Endothelial cell of umbilical vein (primary cell): Measurements from ENCODE around the gene DIPK1C. TPM values are rescaled to one million over a fixed set of nuclear protein-coding genes. Genes with fewer than 3 reads are reported as not detected.

Experiments used
- BruUV-seq: library from RNA; stranded (reverse); fragments of 400-500 nt; replicated peaks from 2 replicates; lab custom pipeline; 2021; lab: Mats Ljungman, UMichigan
- CTCF ChIA-PET: fragments of 300-600, 350-600 bp; sonication (Branson Sonifier 250); formaldehyde crosslinking; loops from one replicate; lab custom pipeline; 2021; ENCODE audit warnings: antibody characterized with exemption, inconsistent platforms; lab: Charles Lee
- POLR2A ChIA-PET: fragments of 300-600, 350-600 bp; sonication (Branson Sonifier 250); formaldehyde crosslinking; loops from one replicate; lab custom pipeline; 2021; ENCODE audit warnings: antibody characterized with exemption, inconsistent platforms; lab: Charles Lee
- DNase-seq: peaks from one replicate; pipeline ENCODE4 v3.0.0-alpha.2; 2011; ENCODE audit warnings: low read depth, low spot score
- FAIRE-seq: peaks from 2 replicates; lab custom pipeline; 2011; peaks lifted over from hg19 to GRCh38; lab: Jason Lieb, UNC
- H2AFZ ChIP-seq: 2 replicates; pipeline ENCODE4 v1.6.0; 2012; ENCODE audit warnings: low read depth, low read length, control low read depth, inconsistent platforms
- H3K27ac ChIP-seq: 2 replicates; pipeline ENCODE4 v1.5.1; 2011; ENCODE audit warnings: low read depth, mild to moderate bottlenecking, control low read depth, low read length, moderate library complexity; ENCODE audit not compliant: insufficient read depth
- H3K27me3 ChIP-seq, 2 experiments: 2 replicates each; pipeline versions ENCODE4 v1.6.0 to v1.6.1; 2011; ENCODE audit warnings: low read length in 2 of 2, mixed read lengths in 1 of 2; ENCODE audit not compliant: control insufficient read depth in 2 of 2, insufficient read depth in 2 of 2
- H3K36me3 ChIP-seq, 2 experiments: 2 replicates in 1 of 2; 3 replicates in 1 of 2; pipeline ENCODE4 v1.5.1; 2011; ENCODE audit warnings: low read length in 2 of 2, mild to moderate bottlenecking in 1 of 2, moderate library complexity in 1 of 2; ENCODE audit not compliant: control insufficient read depth in 2 of 2, insufficient read depth in 2 of 2; ENCODE audit errors: extremely low read depth in 1 of 2
- H3K4me1 ChIP-seq: 3 replicates; pipeline ENCODE4 v1.5.1; 2011; ENCODE audit warnings: mild to moderate bottlenecking, low read length; ENCODE audit not compliant: control insufficient read depth, insufficient read depth; ENCODE audit errors: extremely low read depth
- H3K4me2 ChIP-seq: 2 replicates; pipeline ENCODE4 v1.6.1; 2011; ENCODE audit warnings: low read length, control low read depth, mixed read lengths; ENCODE audit not compliant: insufficient read depth
- H3K4me3 ChIP-seq, 3 experiments: fragments of 200-600 bp in 1 of 3; sonication (generic), shearing (Covaris generic) in 1 of 3; replicated peaks in 1 of 3; 2 replicates each; pipeline ENCODE4 v1.5.1; 2011 to 2016; ENCODE audit warnings: control low read depth in 3 of 3, low read length in 3 of 3, mild to moderate bottlenecking in 2 of 3, inconsistent platforms in 1 of 3, low read depth in 1 of 3, moderate library complexity in 1 of 3; ENCODE audit not compliant: insufficient read depth in 1 of 3
- H3K79me2 ChIP-seq: 2 replicates; pipeline ENCODE4 v1.6.0; 2012; ENCODE audit warnings: low read length, inconsistent platforms; ENCODE audit not compliant: control insufficient read depth, insufficient read depth
- H3K9ac ChIP-seq: replicated peaks from 2 replicates; pipeline ENCODE3; 2011; ENCODE audit warnings: low read length, control low read depth; ENCODE audit not compliant: insufficient read depth; ENCODE audit errors: extremely low read depth
- H3K9me1 ChIP-seq: replicated peaks from 3 replicates; pipeline ENCODE4 v1.6.0; 2011; ENCODE audit warnings: mild to moderate bottlenecking, low read length; ENCODE audit not compliant: control insufficient read depth, insufficient read depth; ENCODE audit errors: extremely low read depth
- H3K9me3 ChIP-seq: replicated peaks from 2 replicates; pipeline ENCODE4 v1.5.1; 2012; ENCODE audit warnings: low read length, inconsistent platforms; ENCODE audit not compliant: control insufficient read depth, insufficient read depth
- H4K20me1 ChIP-seq: replicated peaks from 2 replicates; pipeline ENCODE3; 2011; ENCODE audit warnings: mild to moderate bottlenecking, low read length; ENCODE audit not compliant: control insufficient read depth, insufficient read depth; ENCODE audit errors: extremely low read depth
- EZH2 ChIP-seq: IDR thresholded peaks from 2 replicates; pipeline ENCODE4 v1.6.1; 2012; ENCODE audit warnings: borderline replicate concordance, low read depth, mild to moderate bottlenecking, moderate library complexity, low read length, inconsistent platforms; ENCODE audit not compliant: severe bottlenecking
- MYC ChIP-seq: IDR thresholded peaks from one replicate; pipeline ENCODE4 v1.6.1; 2011; ENCODE audit warnings: mild to moderate bottlenecking, low read depth, low read length
- POLR2A ChIP-seq: IDR thresholded peaks from 2 replicates; pipeline ENCODE4 v1.6.1; 2012; ENCODE audit warnings: low read depth, mild to moderate bottlenecking, control low read depth, low read length
- POLR2AphosphoS5 ChIP-seq: IDR thresholded peaks from 2 replicates; pipeline ENCODE4 v1.6.1; 2012; ENCODE audit warnings: low read depth, mild to moderate bottlenecking, control low read depth, low read length, moderate library complexity; ENCODE audit not compliant: insufficient read depth
- dilution Hi-C: fragments of 300-500 bp; cut with MboI; formaldehyde crosslinking; loops from one replicate; pipeline ENCODE4 v1.15.0; 2019; ENCODE audit warnings: low sequenced_read_pairs; ENCODE audit not compliant: extremely low pct_ligation_motif_present
- intact Hi-C: fragments of 100-400 bp; cut with micrococcal nuclease; formaldehyde crosslinking; loops from one replicate; pipeline ENCODE4 v1.10.0; 2022
- polyA plus RNA-seq, 4 experiments: library from polyadenylated mRNA; depleted of rRNA in 3 of 4; stranded (reverse) in 3 of 4; unstranded in 1 of 4; fragments of >200 nt; gene quantifications; 2 replicates each; pipeline versions ENCODE4 v1.2.1 to v1.2.3, GENCODE V29; 2011 to 2012; ENCODE audit warnings: missing spikeins in 1 of 4
- total RNA-seq: library from RNA; stranded (reverse); gene quantifications from 2 replicates; pipeline ENCODE4 v1.2.3, GENCODE V29; 2021
- TF ChIP-seq, protein P1 (sequence below), 2 donors: IDR thresholded peaks; 1 replicate in 1 of 2; 2 replicates in 1 of 2; pipeline ENCODE4 v1.5.1; 2011; ENCODE audit warnings: low read length in 2 of 2, mild to moderate bottlenecking in 2 of 2, moderate library complexity in 2 of 2, control low read depth in 1 of 2, inconsistent platforms in 1 of 2, low read depth in 1 of 2; ENCODE audit not compliant: insufficient read depth in 1 of 2; ENCODE audit errors: extremely low read depth in 1 of 2
- TF ChIP-seq, protein P2 (sequence below): IDR thresholded peaks from 2 replicates; pipeline ENCODE4 v1.6.1; 2011; ENCODE audit not compliant: insufficient read depth, insufficient read length

The DIPK1C gene
- total and polyA plus RNA-seq, 2 donors (not counting 3 experiments of a cell fraction or from before 2014, with no cell fraction given): not detected

DNA sequence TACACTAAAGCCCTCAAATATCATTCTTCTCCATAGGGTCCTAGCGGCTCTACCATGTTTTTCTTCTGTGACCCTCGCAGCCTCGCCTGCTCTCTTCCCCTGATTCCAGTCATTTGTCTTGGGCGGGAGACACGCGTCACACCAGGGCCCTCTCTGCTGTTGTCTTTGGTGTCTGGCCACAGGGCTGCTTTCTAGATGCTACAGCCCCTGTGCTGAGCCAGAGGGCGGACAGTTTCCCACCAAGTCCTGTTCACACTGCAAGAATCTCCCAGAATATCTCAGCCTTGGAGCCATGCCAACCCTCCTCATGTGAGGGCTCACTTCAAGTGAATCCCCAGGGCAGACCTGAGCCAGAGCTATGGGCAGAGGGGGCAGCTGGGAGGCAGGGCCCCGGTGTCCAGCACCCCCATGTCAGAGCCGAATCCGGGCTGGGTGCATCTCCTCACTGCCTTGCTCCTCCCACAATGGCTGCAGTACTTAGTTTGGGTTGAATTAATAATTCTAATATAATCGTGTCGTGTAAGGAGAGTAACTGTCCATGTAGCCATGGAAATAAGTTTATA lies 42.1 kb downstream of the DIPK1C start:
- FAIRE-seq: no peak
- Histone ChIP-seq H2AFZ (no peak overlapping the region), H3K36me3 (no peaks in the 10 kb centered on the region), H3K4me3 (no peak overlapping the region), H3K27ac (no peak overlapping the region), H3K27me3 (no peaks in the 10 kb centered on the region), H3K4me2 (no peak overlapping the region), H4K20me1 (no peaks in the 10 kb centered on the region), H3K9me3 (no peaks in the 10 kb centered on the region), H3K9ac (no peak overlapping the region), H3K9me1 (no peaks in the 10 kb centered on the region), H3K4me1 (no peaks in the 10 kb centered on the region), H3K79me2 (no peaks in the 10 kb centered on the region)
- no TSS peak for BruUV-seq
- intact Hi-C loops: no loop called here
- dilution Hi-C loops: no loop called here
- CTCF ChIA-PET: no interaction called here
- TF ChIP-seq POLR2A (no peak), EZH2 (no peak), MYC (no peak), POLR2AphosphoS5 (no peak)
- TF ChIP-seq, protein P1, sequence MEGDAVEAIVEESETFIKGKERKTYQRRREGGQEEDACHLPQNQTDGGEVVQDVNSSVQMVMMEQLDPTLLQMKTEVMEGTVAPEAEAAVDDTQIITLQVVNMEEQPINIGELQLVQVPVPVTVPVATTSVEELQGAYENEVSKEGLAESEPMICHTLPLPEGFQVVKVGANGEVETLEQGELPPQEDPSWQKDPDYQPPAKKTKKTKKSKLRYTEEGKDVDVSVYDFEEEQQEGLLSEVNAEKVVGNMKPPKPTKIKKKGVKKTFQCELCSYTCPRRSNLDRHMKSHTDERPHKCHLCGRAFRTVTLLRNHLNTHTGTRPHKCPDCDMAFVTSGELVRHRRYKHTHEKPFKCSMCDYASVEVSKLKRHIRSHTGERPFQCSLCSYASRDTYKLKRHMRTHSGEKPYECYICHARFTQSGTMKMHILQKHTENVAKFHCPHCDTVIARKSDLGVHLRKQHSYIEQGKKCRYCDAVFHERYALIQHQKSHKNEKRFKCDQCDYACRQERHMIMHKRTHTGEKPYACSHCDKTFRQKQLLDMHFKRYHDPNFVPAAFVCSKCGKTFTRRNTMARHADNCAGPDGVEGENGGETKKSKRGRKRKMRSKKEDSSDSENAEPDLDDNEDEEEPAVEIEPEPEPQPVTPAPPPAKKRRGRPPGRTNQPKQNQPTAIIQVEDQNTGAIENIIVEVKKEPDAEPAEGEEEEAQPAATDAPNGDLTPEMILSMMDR (IDR thresholded peaks at IDR 0.05; ENCODE audit: extremely low read depth in 1 of 2, insufficient read depth in 1 of 2, low read depth in 1 of 2, low read length in 2 of 2): no peak
- TF ChIP-seq, protein P2, sequence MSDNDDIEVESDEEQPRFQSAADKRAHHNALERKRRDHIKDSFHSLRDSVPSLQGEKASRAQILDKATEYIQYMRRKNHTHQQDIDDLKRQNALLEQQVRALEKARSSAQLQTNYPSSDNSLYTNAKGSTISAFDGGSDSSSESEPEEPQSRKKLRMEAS: no peak
- POLR2A ChIA-PET: no interaction called here
- DNase-seq: no peak
